Stimulated activated CD4-positive, alpha-beta T cell treated with anti-CD3 and anti-CD28 coated beads, Interleukin-2, amount 100 ng/mL, for 48 hours (primary cell): ENCODE data around the gene PJA1.

Experiments
- DNase-seq, 2 donors: peaks; one replicate each; pipeline ENCODE4 v3.0.0-alpha.2; 2020

The PJA1 gene

DNA sequence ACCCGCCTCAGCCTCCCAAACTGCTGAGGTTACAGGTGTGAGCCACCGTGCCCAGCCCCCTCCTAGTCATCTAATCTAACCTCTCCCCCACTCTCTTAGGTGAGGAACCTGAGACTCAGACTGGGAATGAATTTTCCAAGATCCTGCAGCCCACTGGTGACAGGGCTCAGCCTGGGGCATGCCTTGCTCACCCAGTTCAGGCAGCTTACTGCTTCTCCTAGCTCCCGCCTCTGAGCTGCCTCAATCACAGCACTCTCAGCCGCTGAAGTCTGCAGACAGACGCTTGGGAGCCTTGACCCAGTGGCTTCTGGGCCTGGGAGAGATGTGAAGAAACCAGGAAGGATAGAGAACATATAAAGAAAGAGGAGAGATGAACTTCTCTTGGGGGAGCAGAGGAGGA, 24.4 kb downstream of the PJA1 start:
- no peak for DNase-seq

- DNase-seq: no peak
Observed at GRCh38 chrX:69139516-69139915, 25.7 kb downstream of the PJA1 start.

DNA sequence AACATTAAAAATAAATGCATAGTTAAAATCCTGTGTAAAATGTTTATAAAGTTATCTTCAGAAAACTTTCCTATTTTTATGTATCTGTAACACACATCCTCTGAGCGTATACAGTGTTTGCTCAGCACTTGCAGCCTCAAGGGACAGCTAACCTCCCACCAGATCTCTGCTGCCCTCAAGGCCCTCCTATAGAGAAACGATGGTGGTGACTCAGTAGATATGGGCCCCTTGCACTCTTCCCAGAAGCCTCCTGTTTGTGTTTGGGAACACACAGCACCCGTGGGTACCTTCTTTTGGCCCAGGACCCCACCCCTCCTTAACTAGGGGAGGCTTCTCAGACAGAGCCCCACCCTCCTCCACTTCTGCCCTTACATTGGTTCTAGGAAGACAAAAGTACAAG, 26.7 kb downstream of the PJA1 start:
- DNase-seq: no peak

DNA sequence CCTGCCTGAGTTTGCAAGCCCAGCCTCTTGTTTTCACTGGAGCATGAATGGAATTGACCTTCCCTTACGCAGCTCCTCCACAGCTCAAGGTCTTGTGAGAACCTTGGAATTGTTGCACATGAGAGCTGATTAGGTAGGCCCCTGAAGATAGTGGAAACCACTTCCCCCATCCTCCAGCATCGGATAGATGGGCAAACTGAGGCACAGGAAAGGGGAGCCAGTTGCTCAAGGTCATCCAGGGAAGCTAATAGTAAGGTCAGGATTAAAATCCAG, 27.2 kb downstream of the PJA1 start:
- DNase-seq: no peak

GRCh38 chrX:69137371-69138117, 27.7 kb downstream of the PJA1 start:
- DNase-seq: no peak

- no peak for DNase-seq
Observed at GRCh38 chrX:69136546-69137331, 28.5 kb downstream of the PJA1 start.

DNA sequence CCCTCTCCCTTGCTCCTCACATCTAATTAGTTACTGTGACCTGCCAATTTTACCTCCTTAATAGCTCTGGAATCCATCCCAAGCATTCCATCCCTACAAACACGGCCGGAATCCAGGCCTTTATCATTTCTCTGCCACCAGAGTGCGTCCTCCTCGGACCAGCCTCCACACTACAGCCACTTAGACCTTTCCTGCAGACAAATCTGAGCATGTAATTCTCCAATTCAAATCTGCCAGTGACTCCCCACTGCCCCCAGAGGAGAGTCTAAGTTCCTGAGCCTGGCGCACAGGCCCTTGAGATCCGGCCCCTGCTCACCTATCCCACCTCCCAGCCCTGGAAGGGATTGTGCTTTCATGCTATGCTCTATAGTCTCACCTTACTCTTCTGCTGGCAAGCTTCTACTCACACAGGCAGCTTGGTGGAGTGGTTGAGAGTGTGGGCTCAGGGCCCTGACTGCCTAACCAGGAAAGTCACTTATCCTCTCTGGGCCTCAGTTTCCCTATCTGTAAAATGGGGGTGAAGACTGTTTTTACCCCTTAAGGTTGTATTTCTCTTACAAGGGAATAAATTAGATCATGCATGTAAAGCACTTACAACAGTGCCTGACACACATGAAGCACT, 31.2 kb downstream of the PJA1 start:
- no peak for DNase-seq

GRCh38 chrX:69131886-69132285, 33.4 kb downstream of the PJA1 start:
- no peak for DNase-seq

DNA sequence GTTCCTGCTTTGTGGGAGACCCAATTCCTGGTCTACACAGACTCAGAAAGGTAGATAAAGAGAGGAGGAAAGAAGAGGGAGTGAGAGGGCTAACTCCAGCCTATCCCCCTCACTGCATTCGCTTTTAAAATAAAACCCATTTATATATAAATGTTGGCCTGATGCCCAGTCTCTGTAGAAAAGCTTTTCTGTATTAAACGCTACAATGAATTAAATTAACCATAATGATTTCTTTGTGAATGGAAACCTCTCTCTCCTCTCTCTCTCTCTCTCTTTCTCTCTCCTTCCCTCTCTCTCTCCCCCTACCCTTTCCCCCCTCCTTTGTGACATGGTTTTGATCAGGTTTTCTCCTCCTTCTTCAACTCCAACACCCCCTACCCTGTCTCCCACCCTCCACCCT, 34.8 kb downstream of the PJA1 start:
- DNase-seq: no peak

- no peak for DNase-seq
Observed at GRCh38 chrX:69128588-69128987, 36.7 kb downstream of the PJA1 start.

- DNase-seq: no peak
Observed at GRCh38 chrX:69127466-69127865, 37.8 kb downstream of the PJA1 start.

DNA sequence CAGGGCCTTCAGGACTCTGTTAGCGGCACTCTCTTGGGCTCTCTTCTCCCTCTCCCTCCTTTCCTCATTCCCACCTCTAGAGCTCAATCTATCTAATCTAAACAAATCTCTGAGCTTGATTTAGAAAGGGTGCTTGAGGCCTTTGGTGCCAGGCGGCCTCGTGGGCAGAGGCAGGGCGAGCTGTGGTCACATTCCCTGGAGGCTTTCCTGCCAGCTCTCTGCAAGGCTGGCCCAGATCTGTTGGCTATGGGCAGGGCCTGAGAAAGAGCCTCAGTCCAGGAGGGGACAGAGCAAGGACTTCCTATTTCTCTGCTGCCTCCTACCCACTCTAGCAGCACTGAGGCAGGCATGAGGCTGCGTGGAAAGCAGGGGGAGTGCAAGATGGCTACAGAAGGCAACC, 38.6 kb downstream of the PJA1 start:
- DNase-seq: no peak

DNA sequence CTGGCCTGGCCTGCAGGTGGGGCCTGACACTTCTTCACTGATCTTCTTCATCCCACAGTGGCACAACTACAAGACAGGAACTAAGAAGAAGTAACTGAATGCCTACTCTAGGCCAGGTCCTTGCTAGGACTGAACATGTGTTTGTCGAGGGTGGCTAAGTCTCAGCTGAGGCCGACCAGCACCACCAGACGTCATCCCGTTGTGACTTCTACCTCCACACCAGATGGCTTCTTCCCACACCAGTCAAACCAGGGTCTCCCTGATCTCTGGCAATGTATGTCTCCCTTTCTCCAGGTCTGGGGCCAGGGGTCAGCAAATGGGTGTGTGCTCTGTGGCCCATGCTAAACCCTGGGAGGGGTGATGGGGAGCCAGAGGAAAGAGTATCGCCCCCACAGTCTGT, 40.2 kb downstream of the PJA1 start:
- no peak for DNase-seq

DNA sequence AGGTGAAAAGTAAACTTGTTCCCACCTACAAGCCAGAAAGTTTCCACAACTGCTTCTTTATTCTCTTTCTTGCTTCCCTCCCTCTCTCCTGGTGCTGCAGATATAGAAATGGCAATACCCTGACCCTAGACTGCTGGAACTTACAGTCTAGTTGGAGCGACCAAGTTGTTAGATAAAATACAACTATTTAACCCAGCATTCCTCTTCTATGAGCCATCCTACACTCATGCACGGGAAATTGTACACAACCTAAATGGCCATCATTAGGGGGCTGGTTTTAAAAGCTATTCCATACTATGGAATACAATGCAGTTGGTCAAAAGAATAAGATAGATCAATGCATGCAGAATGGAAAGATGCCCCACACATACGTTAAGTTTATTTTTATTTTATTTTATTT, 41.1 kb downstream of the PJA1 start:
- DNase-seq: no peak

GRCh38 chrX:69123481-69123880, 41.8 kb downstream of the PJA1 start:
- DNase-seq: no peak

DNA sequence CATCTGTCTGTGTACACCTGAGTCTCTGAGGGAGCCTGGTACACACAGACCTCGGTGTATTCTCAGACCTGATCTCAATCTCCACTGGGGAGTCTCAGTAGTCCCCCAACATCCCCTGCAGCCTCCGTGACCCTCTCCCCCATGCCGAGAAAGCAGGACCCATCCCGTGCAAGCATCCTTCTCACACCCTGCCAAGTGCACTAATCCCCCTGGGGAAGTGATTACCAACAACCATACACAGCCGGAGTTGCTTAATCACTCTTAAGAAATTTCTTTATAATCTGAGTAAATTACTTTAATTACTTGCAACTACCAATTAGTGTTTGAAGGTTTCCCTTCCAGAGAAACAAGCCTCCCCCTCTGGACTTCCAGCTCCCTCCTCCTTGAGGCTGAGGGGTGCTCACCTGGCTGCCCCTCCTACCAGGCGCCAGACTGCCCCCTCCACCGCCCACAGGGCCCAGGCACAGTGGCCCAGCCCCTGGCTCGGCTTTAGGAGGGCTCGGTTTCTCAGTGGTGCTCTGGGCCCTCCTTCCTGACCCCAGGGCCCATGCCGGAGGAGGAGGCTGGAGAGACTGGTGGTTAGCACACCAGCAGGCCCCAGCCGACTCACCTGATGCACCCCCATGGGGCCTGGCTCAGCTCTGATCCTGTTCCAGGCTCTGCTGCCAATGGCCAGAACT, 43.8 kb downstream of the PJA1 start:
- DNase-seq: no peak

DNA sequence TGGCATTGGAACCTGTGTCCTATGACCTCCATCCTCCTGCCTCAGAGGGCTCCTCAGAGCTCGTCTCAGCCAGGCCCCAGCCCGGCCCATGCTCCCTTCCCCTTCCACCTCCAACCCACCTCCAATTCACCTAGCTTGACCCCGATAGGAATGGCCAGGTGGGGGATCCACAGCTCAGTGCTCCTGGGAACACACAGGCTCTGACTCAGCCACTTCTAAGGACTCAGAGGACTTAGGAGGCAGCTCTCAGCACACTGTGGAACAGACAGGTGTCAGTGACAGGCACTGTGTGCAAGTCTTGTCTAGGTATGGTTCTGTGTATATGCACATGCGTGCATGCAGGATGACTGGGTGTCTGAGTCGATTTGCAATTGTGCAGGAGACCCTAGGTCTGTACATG, 44.8 kb downstream of the PJA1 start:
- DNase-seq: no peak

- DNase-seq: no peak
Observed at GRCh38 chrX:69119122-69119521, 46.1 kb downstream of the PJA1 start.

- DNase-seq: no peak
Observed at GRCh38 chrX:69117876-69118526, 47.3 kb downstream of the PJA1 start.

DNA sequence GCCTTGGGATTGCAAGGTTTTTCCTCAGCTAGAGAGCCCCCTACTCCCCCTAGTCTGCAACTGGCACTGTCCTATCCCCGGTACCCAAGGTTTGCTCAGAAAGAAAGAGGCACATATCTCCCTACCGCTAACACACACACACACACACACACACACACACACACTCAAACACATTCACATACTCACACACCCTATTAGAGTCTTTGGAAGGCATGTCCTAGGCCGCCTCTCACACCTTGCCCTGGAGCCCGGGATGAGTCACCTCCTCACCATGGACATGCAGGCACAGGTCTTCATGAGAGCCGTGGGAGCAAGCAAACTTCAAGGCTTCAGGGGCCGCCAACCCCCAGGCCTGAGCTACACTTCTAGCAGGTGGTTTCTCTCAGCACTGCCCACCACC, 49.2 kb downstream of the PJA1 start:
- DNase-seq: no peak

DNA sequence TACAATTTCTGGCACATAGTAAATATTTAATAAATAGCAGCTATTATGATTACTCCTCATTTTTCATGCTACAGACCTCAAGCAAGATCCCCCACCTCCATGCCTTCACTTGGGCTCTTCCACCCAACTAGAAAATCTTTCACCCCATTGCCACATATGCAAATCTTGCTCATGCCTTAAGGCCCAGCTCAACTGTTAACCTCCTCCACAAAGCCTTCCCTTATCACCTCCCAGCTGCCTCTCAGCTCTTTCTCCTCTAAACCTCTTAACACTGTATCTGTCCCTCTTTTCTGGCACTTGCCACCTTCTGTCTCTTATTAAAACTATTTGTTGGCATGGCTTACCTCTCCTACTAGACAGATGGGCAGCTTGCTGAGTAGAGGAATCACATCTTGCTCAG, 51.5 kb downstream of the PJA1 start:
- DNase-seq: no peak
